H1 (cell line): ENCODE measurements around the gene DEXI. TPM values are rescaled to one million over a fixed set of nuclear protein-coding genes. Genes with fewer than 3 reads are reported as not detected.

Experiments
- CTCF ChIA-PET: fragments of 300-600 bp; sonication (Branson Sonifier 250); formaldehyde crosslinking; loops from one replicate; lab custom pipeline; 2021; ENCODE audit not compliant: partially characterized antibody; lab: Charles Lee
- POLR2A ChIA-PET: fragments of 300-600 bp; sonication (Branson Sonifier 250); formaldehyde crosslinking; loops from one replicate; lab custom pipeline; 2021; ENCODE audit warnings: inconsistent platforms; ENCODE audit not compliant: partially characterized antibody; lab: Charles Lee
- DNase-seq, 2 experiments: peaks; one replicate each; pipeline versions ENCODE4 v3.0.0 to v3.0.0-alpha.2; 2010 to 2022; ENCODE audit warnings: low spot score in 2 of 2, low read depth in 1 of 2, mixed read lengths in 1 of 2
- FAIRE-seq: peaks from 2 replicates; lab custom pipeline; 2011; peaks lifted over from hg19 to GRCh38; lab: Jason Lieb, UNC
- H2AFZ ChIP-seq: 2 replicates; pipeline ENCODE4 v1.8.1; 2012; ENCODE audit warnings: low read length, inconsistent platforms
- H2AK5ac ChIP-seq: 2 replicates; pipeline ENCODE4 v1.6.1; 2013; ENCODE audit warnings: low read depth, low read length
- H2BK120ac ChIP-seq: replicated peaks from 2 replicates; pipeline ENCODE3; 2013; ENCODE audit warnings: low read depth, low read length, inconsistent platforms
- H2BK12ac ChIP-seq: 2 replicates; pipeline ENCODE4 v1.6.1; 2013; ENCODE audit warnings: low read depth, low read length
- H2BK15ac ChIP-seq: 2 replicates; pipeline ENCODE4 v1.6.1; 2013; ENCODE audit warnings: low read length
- H2BK20ac ChIP-seq: 2 replicates; pipeline ENCODE4 v1.6.1; 2013; ENCODE audit warnings: low read length
- H2BK5ac ChIP-seq: 2 replicates; pipeline ENCODE4 v1.6.1; 2013; ENCODE audit warnings: low read depth, low read length
- H3K14ac ChIP-seq: 2 replicates; pipeline ENCODE4 v1.6.1; 2013; ENCODE audit warnings: inconsistent platforms; ENCODE audit not compliant: insufficient read length
- H3K18ac ChIP-seq: 2 replicates; pipeline ENCODE4 v1.6.1; 2013; ENCODE audit warnings: low read length; ENCODE audit errors: extremely low read depth
- H3K23ac ChIP-seq: 2 replicates; pipeline ENCODE4 v1.6.1; 2013; ENCODE audit warnings: inconsistent platforms; ENCODE audit not compliant: insufficient read length
- H3K23me2 ChIP-seq: 2 replicates; pipeline ENCODE4 v1.6.1; 2013; ENCODE audit warnings: low read depth, low read length
- H3K27ac ChIP-seq: 2 replicates; pipeline ENCODE4 v1.6.1; 2011; ENCODE audit warnings: low read depth, low read length, inconsistent platforms
- H3K27me3 ChIP-seq, 4 experiments: replicated peaks in 1 of 4; 1 replicate in 1 of 4; 2 replicates in 3 of 4; pipeline versions ENCODE4 v1.6.1 to v1.8.1; 2011 to 2013; ENCODE audit warnings: low read length in 3 of 4, mild to moderate bottlenecking in 3 of 4, inconsistent platforms in 2 of 4, mixed read lengths in 2 of 4, moderate library complexity in 1 of 4; ENCODE audit not compliant: control insufficient read depth in 3 of 4, insufficient read depth in 3 of 4; ENCODE audit errors: extremely low read depth in 1 of 4
- H3K36me3 ChIP-seq, 4 experiments: 2 replicates each; pipeline versions ENCODE4 v1.6.1 to v1.8.1; 2011 to 2013; ENCODE audit warnings: mild to moderate bottlenecking in 4 of 4, low read length in 3 of 4, moderate library complexity in 2 of 4, control low read depth in 1 of 4, inconsistent platforms in 1 of 4; ENCODE audit not compliant: insufficient read depth in 4 of 4, control insufficient read depth in 2 of 4
- H3K4ac ChIP-seq: replicated peaks from 2 replicates; pipeline ENCODE3; 2013; ENCODE audit warnings: low read length, low read depth, mixed read lengths, inconsistent platforms; ENCODE audit not compliant: insufficient read length
- H3K4me1 ChIP-seq, 4 experiments: replicated peaks in 1 of 4; 1 replicate in 1 of 4; 2 replicates in 3 of 4; pipeline versions ENCODE4 v1.6.1 to v1.8.1; 2011 to 2013; ENCODE audit warnings: low read length in 3 of 4, inconsistent platforms in 2 of 4, mixed read lengths in 1 of 4; ENCODE audit not compliant: insufficient read depth in 4 of 4, control insufficient read depth in 3 of 4
- H3K4me2 ChIP-seq, 2 experiments: 2 replicates each; pipeline versions ENCODE4 v1.6.1 to v1.8.1; 2011 to 2013; ENCODE audit warnings: low read depth in 2 of 2, low read length in 2 of 2, control low read depth in 1 of 2, inconsistent platforms in 1 of 2, mild to moderate bottlenecking in 1 of 2; ENCODE audit not compliant: insufficient read depth in 1 of 2
- H3K4me3 ChIP-seq, 4 experiments: fragments of 200-600, 300-600 bp in 1 of 4; sonication (generic), shearing (Covaris generic), sonication (Bioruptor Twin) in 1 of 4; 2 replicates each; pipeline versions ENCODE4 v1.5.1 to v1.8.1; 2011 to 2016; ENCODE audit warnings: low read length in 4 of 4, low read depth in 3 of 4, control low read depth in 2 of 4, inconsistent platforms in 2 of 4, mild to moderate bottlenecking in 2 of 4, mixed read lengths in 1 of 4, moderate library complexity in 1 of 4; ENCODE audit not compliant: insufficient read depth in 2 of 4; ENCODE audit errors: extremely low read depth in 1 of 4
- H3K56ac ChIP-seq: replicated peaks from 2 replicates; pipeline ENCODE3; 2013; ENCODE audit warnings: low read depth, mild to moderate bottlenecking, mixed read lengths, low read length, inconsistent platforms; ENCODE audit not compliant: insufficient read length
- H3K79me1 ChIP-seq: 2 replicates; pipeline ENCODE4 v1.6.1; 2013; ENCODE audit warnings: low read depth, low read length, control low read depth
- H3K79me2 ChIP-seq, 2 experiments: 2 replicates each; pipeline versions ENCODE4 v1.6.1 to v1.8.1; 2012 to 2013; ENCODE audit warnings: low read length in 2 of 2, mild to moderate bottlenecking in 2 of 2, inconsistent platforms in 1 of 2; ENCODE audit not compliant: insufficient read depth in 2 of 2, control insufficient read depth in 1 of 2
- H3K9ac ChIP-seq, 4 experiments: replicated peaks in 1 of 4; 1 replicate in 1 of 4; 2 replicates in 3 of 4; pipeline versions ENCODE4 v1.6.1 to v1.8.1; 2011 to 2013; ENCODE audit warnings: low read depth in 3 of 4, low read length in 3 of 4, control low read depth in 2 of 4, mild to moderate bottlenecking in 2 of 4, moderate library complexity in 2 of 4, inconsistent platforms in 1 of 4; ENCODE audit errors: extremely low read depth in 1 of 4
- H3K9me3 ChIP-seq, 2 experiments: 2 replicates each; pipeline versions ENCODE4 v1.6.1 to v1.8.1; 2012 to 2013; ENCODE audit warnings: mild to moderate bottlenecking in 2 of 2, moderate library complexity in 2 of 2, control low read depth in 1 of 2, inconsistent platforms in 1 of 2, low read depth in 1 of 2, low read length in 1 of 2, mixed read lengths in 1 of 2; ENCODE audit not compliant: insufficient read depth in 2 of 2
- H4K20me1 ChIP-seq, 2 experiments: replicated peaks in 1 of 2; 2 replicates each; pipeline versions ENCODE3 to v1.8.1; 2011 to 2013; ENCODE audit warnings: inconsistent platforms in 2 of 2, low read length in 2 of 2, mild to moderate bottlenecking in 1 of 2; ENCODE audit not compliant: insufficient read depth in 2 of 2, control insufficient read depth in 1 of 2
- H4K5ac ChIP-seq: 2 replicates; pipeline ENCODE4 v1.6.1; 2013; ENCODE audit warnings: low read length, low read depth, mixed read lengths, inconsistent platforms; ENCODE audit not compliant: insufficient read length
- H4K8ac ChIP-seq: 2 replicates; pipeline ENCODE4 v1.8.0; 2013; ENCODE audit warnings: mild to moderate bottlenecking, moderate library complexity, low read length, inconsistent platforms; ENCODE audit not compliant: insufficient read depth; ENCODE audit errors: extremely low read depth
- H4K91ac ChIP-seq: replicated peaks from 2 replicates; pipeline ENCODE3; 2013; ENCODE audit warnings: low read length, mixed read lengths, inconsistent platforms; ENCODE audit not compliant: insufficient read length
- BACH1 ChIP-seq: IDR thresholded peaks from 2 replicates; pipeline ENCODE4 v1.6.1; 2012; ENCODE audit warnings: low read length, improper control_type of control experiment
- KDM1A ChIP-seq: fragments of 200-600, 300-600 bp; sonication (generic); IDR thresholded peaks from 2 replicates; pipeline ENCODE4 v1.7.1; 2016; ENCODE audit warnings: mild to moderate bottlenecking, low read length, borderline replicate concordance
- NRF1 ChIP-seq: IDR thresholded peaks from 2 replicates; pipeline ENCODE4 v1.6.1; 2011; ENCODE audit warnings: mild to moderate bottlenecking, low read depth, low read length, improper control_type of control experiment
- RBBP5 ChIP-seq: IDR thresholded peaks from 2 replicates; pipeline ENCODE4 v1.7.1; 2012; ENCODE audit warnings: low read depth, mild to moderate bottlenecking, inconsistent platforms, low read length, moderate library complexity, borderline replicate concordance
- RXRA ChIP-seq: IDR thresholded peaks from 2 replicates; pipeline ENCODE4 v1.6.1; 2011; ENCODE audit warnings: low read depth, mild to moderate bottlenecking, low read length, moderate library complexity; ENCODE audit not compliant: insufficient read depth
- TCF12 ChIP-seq: IDR thresholded peaks from 2 replicates; pipeline ENCODE4 v1.6.1; 2011; ENCODE audit warnings: low read depth, mild to moderate bottlenecking, low read length
- WGBS, 2 experiments: shearing (Covaris generic) in 1 of 2; methylation state at CpG; one replicate each; pipeline versions ENCODE4 v1.1.6 to v1.1.7; 2013 to 2015; ENCODE audit warnings: low lambda C conversion rate in 2 of 2, mixed read lengths in 2 of 2, inconsistent platforms in 1 of 2, low coverage in 1 of 2, missing lambda C conversion rate in 1 of 2; ENCODE audit not compliant: insufficient replicate concordance in 2 of 2, insufficient coverage in 1 of 2, insufficient read length in 1 of 2; ENCODE audit errors: extremely low coverage in 1 of 2, missing lambda C conversion rate in 1 of 2; 5-methylcytosine and 5-hydroxymethylcytosine counted together
- polyA plus RNA-seq, 7 experiments: library from polyadenylated mRNA; depleted of rRNA in 3 of 7; stranded (reverse) in 5 of 7; unstranded in 2 of 7; fragments of >200 nt in 5 of 7; fragments of 200-250 nt in 2 of 7; gene quantifications; 1 replicate in 5 of 7; 2 replicates in 1 of 7; 4 replicates in 1 of 7; pipeline versions ENCODE4 v1.2.1 to v1.2.3, GENCODE V29; 2011 to 2013; ENCODE audit warnings: missing spikeins in 2 of 7, mixed read lengths in 2 of 7
- total RNA-seq: library from RNA; stranded (reverse); fragmentation: NEBNext Ultra II Directional; extraction: Animal tissue kit (Norgen Biotek cat#: 25700); gene quantifications from 2 replicates; pipeline ENCODE4 v1.2.1, GENCODE V29; 2021

Gene DEXI
- total and polyA plus RNA-seq, 2 of the 8 experiments (the other 6 are each of a cell fraction or from before 2014, with no cell fraction given): 39.5 to 47.3 TPM

GRCh38 chr16:10926094-10926493 lies 16.2 kb downstream of the DEXI start:
- Histone ChIP-seq H3K4me2 (no peak overlapping the region), H2BK5ac (no peak overlapping the region), H3K14ac (no peak overlapping the region), H3K56ac (no peak overlapping the region), H2BK20ac (no peak overlapping the region), H2AFZ (no peak overlapping the region), H3K4ac (no peak overlapping the region), H3K4me3 (no peak overlapping the region), H3K36me3 (peaks cover 2 to 11% (median 5%) of the 10 kb centered on the region in 4 experiments; a peak in 5 of 8 replicates), H3K23ac (no peak overlapping the region), H3K79me1 (no peaks in the 10 kb centered on the region), H4K91ac (no peak overlapping the region), H3K27ac (no peak overlapping the region), H2AK5ac (no peak overlapping the region), H3K9ac (no peak overlapping the region), H2BK120ac (no peak overlapping the region), H3K79me2 (no peaks in the 10 kb centered on the region), H4K8ac (no peak overlapping the region), H4K5ac (no peak overlapping the region), H3K23me2 (no peaks in the 10 kb centered on the region), H3K4me1 (peaks cover 0 to 3% (median 0%) of the 10 kb centered on the region in 4 experiments; a peak in 1 of 7 replicates), H3K27me3 (no peaks in the 10 kb centered on the region), H3K18ac (no peak overlapping the region), H4K20me1 (peaks cover 0 to 8% of the 10 kb centered on the region in 2 experiments), H2BK15ac (no peak overlapping the region), H3K9me3 (no peaks in the 10 kb centered on the region), H2BK12ac (no peak overlapping the region)
- CTCF ChIA-PET: interaction anchor here (0.6 to 1.7 kb wide), 5 partner anchors 8 to 715 kb away, joined by 3 to 5 read pairs (median 4); no protein-coding TSS in a partner anchor
- FAIRE-seq (no peak), DNase-seq (no peak)
- 98% methylated on average over 4 of the region's 4 CpGs; no CpG with 5 or more reads in 1 of the 2 experiments for WGBS, 2 experiments
- POLR2A ChIA-PET: interaction anchor here (1.1 kb wide), 1 partner anchor 97 kb away, joined by 3 read pairs; no protein-coding TSS in a partner anchor
- TF ChIP-seq BACH1 (no peak), NRF1 (no peak), TCF12 (no peak), KDM1A (no peak), RBBP5 (no peak), RXRA (no peak)
